BLaER1 (cell line): ENCODE data around the gene ZMPSTE24.
"Not testable (repeated sequence)": the region's sequence is repeated elsewhere in the genome, so short reads cannot be mapped to it uniquely, and the experiment has no call there.

ENCODE experiments used
- H3K27ac ChIP-seq: shearing (Covaris generic); formaldehyde crosslinking; 2 replicates; pipeline ENCODE4 v1.8.1; 2022
- H3K27me3 ChIP-seq: shearing (Covaris generic); formaldehyde crosslinking; 2 replicates; pipeline ENCODE4 v1.8.1; 2022
- H3K36me3 ChIP-seq: shearing (Covaris generic); formaldehyde crosslinking; 2 replicates; pipeline ENCODE4 v1.8.1; 2022
- H3K4me1 ChIP-seq: shearing (Covaris generic); formaldehyde crosslinking; 2 replicates; pipeline ENCODE4 v1.8.1; 2022
- H3K4me2 ChIP-seq: shearing (Covaris generic); formaldehyde crosslinking; 2 replicates; pipeline ENCODE4 v1.8.1; 2022
- H3K4me3 ChIP-seq: shearing (Covaris generic); formaldehyde crosslinking; 2 replicates; pipeline ENCODE4 v1.8.1; 2022
- H3K9ac ChIP-seq: shearing (Covaris generic); formaldehyde crosslinking; 2 replicates; pipeline ENCODE4 v1.8.1; 2022
- H3K9me3 ChIP-seq: shearing (Covaris generic); formaldehyde crosslinking; 2 replicates; pipeline ENCODE4 v1.8.1; 2022
- H4K20me1 ChIP-seq: shearing (Covaris generic); formaldehyde crosslinking; 2 replicates; pipeline ENCODE4 v1.8.1; 2022
- Cebpa-rat ChIP-seq: shearing (Covaris generic); IDR thresholded peaks from 2 replicates; pipeline ENCODE4 v1.8.1; 2022

ZMPSTE24 gene

GRCh38 chr1:40315239-40315794 is 57.3 kb downstream of the ZMPSTE24 start:
- peaks cover 24% of the 10 kb centered on the region for H3K27me3 ChIP-seq
- peak overlapping the region; percentile 76 for H3K9ac ChIP-seq
- H3K4me1 ChIP-seq: peaks cover 69% of the 10 kb centered on the region
- H3K27ac ChIP-seq: peak overlapping the region; percentile 85
- H3K36me3 ChIP-seq: no peaks in the 10 kb centered on the region
- no peaks in the 10 kb centered on the region for H3K9me3 ChIP-seq
- no peaks in the 10 kb centered on the region for H4K20me1 ChIP-seq
- TF ChIP-seq Cebpa-rat: no peak
- peak overlapping the region; percentile 68 for H3K4me3 ChIP-seq
- H3K4me2 ChIP-seq: peak overlapping the region; percentile 99

- H3K4me1 ChIP-seq: peaks cover 62% of the 10 kb centered on the region
- H3K9ac ChIP-seq: peak overlapping the region; percentile 76
- H3K4me3 ChIP-seq: peak overlapping the region; percentile 68
- H3K27me3 ChIP-seq: peaks cover 24% of the 10 kb centered on the region
- no peaks in the 10 kb centered on the region for H3K36me3 ChIP-seq
- H3K27ac ChIP-seq: peak overlapping the region; percentile 85
- H3K9me3 ChIP-seq: no peaks in the 10 kb centered on the region
- no peak for TF ChIP-seq Cebpa-rat
- H4K20me1 ChIP-seq: no peaks in the 10 kb centered on the region
- peak overlapping the region; percentile 99 for H3K4me2 ChIP-seq
Observed at GRCh38 chr1:40315795-40316594, 58.0 kb downstream of the ZMPSTE24 start.

- no peak for TF ChIP-seq Cebpa-rat
- Histone ChIP-seq H3K4me3 (peak within 1 kb of the TSS; percentile 68), H3K4me1 (peaks cover 55% of the 10 kb centered on the region), H3K4me2 (peak within 1 kb of the TSS; percentile 99), H3K27me3 (peaks cover 24% of the 10 kb centered on the region), H3K27ac (peak within 1 kb of the TSS; percentile 85), H3K9ac (peak within 1 kb of the TSS; percentile 76), H4K20me1 (no peaks in the 10 kb centered on the region), H3K9me3 (no peaks in the 10 kb centered on the region), H3K36me3 (no peaks in the 10 kb centered on the region)
Observed at GRCh38 chr1:40316595-40317393, 58.8 kb downstream of the ZMPSTE24 start, which contains the start of gene COL9A2. TSS of gene COL9A2 (minus strand) at chr1:40317286. CDS start at chr1:40317197, 89 bp downstream.

- Histone ChIP-seq H3K9ac (no peak overlapping the region), H3K9me3 (no peaks in the 10 kb centered on the region), H4K20me1 (no peaks in the 10 kb centered on the region), H3K4me1 (peaks cover 48% of the 10 kb centered on the region), H3K27me3 (peaks cover 24% of the 10 kb centered on the region), H3K27ac (no peak overlapping the region), H3K36me3 (no peaks in the 10 kb centered on the region), H3K4me2 (peak overlapping the region; percentile 99), H3K4me3 (no peak overlapping the region)
- TF ChIP-seq Cebpa-rat: no peak
Observed at GRCh38 chr1:40317394-40318074, 59.5 kb downstream of the ZMPSTE24 start.

GRCh38 chr1:40318476-40318875 is 60.4 kb downstream of the ZMPSTE24 start:
- Histone ChIP-seq H3K4me1 (peaks cover 39% of the 10 kb centered on the region), H3K9ac (no peak overlapping the region), H3K4me2 (no peak overlapping the region), H4K20me1 (no peaks in the 10 kb centered on the region), H3K36me3 (no peaks in the 10 kb centered on the region), H3K27me3 (peaks cover 24% of the 10 kb centered on the region), H3K4me3 (no peak overlapping the region), H3K27ac (no peak overlapping the region), H3K9me3 (no peaks in the 10 kb centered on the region)
- no peak for TF ChIP-seq Cebpa-rat

GRCh38 chr1:40318970-40319621 is 61.1 kb downstream of the ZMPSTE24 start:
- no peak overlapping the region for H3K9ac ChIP-seq
- no peaks in the 10 kb centered on the region for H3K9me3 ChIP-seq
- H3K36me3 ChIP-seq: no peaks in the 10 kb centered on the region
- no peak overlapping the region for H3K27ac ChIP-seq
- H3K27me3 ChIP-seq: peaks cover 24% of the 10 kb centered on the region
- H4K20me1 ChIP-seq: no peaks in the 10 kb centered on the region
- H3K4me1 ChIP-seq: peaks cover 32% of the 10 kb centered on the region
- H3K4me2 ChIP-seq: no peak overlapping the region
- H3K4me3 ChIP-seq: no peak overlapping the region
- no peak for TF ChIP-seq Cebpa-rat

- not testable (repeated sequence) for H3K4me2 ChIP-seq, H4K20me1 ChIP-seq, H3K4me1 ChIP-seq, H3K4me3 ChIP-seq, H3K36me3 ChIP-seq, H3K27me3 ChIP-seq, H3K9ac ChIP-seq, H3K27ac ChIP-seq
- peaks cover 16% of the 10 kb centered on the region; the same call in 1 of the 2 replicates for H3K9me3 ChIP-seq
Observed at GRCh38 chr1:40331403-40331802, 73.4 kb downstream of the ZMPSTE24 start.

GRCh38 chr1:40332695-40333094 is 74.7 kb downstream of the ZMPSTE24 start:
- no peak overlapping the region for H3K4me3 ChIP-seq
- no peaks in the 10 kb centered on the region for H3K4me1 ChIP-seq
- peaks cover 9% of the 10 kb centered on the region; the same call in 1 of the 2 replicates for H3K9me3 ChIP-seq
- H3K27me3 ChIP-seq: no peaks in the 10 kb centered on the region
- no peak for TF ChIP-seq Cebpa-rat
- H3K4me2 ChIP-seq: no peak overlapping the region
- H4K20me1 ChIP-seq: no peaks in the 10 kb centered on the region
- H3K9ac ChIP-seq: no peak overlapping the region
- H3K27ac ChIP-seq: no peak overlapping the region
- no peaks in the 10 kb centered on the region for H3K36me3 ChIP-seq

- Histone ChIP-seq H3K9me3 (peaks cover 6% of the 10 kb centered on the region; the same call in 1 of the 2 replicates), H3K4me2 (no peak overlapping the region), H3K9ac (no peak overlapping the region), H3K36me3 (no peaks in the 10 kb centered on the region), H3K27ac (no peak overlapping the region), H4K20me1 (no peaks in the 10 kb centered on the region), H3K4me3 (no peak overlapping the region), H3K27me3 (no peaks in the 10 kb centered on the region), H3K4me1 (no peaks in the 10 kb centered on the region)
- TF ChIP-seq Cebpa-rat: no peak
Observed at GRCh38 chr1:40337443-40337842, 79.4 kb downstream of the ZMPSTE24 start.
